Measurements from ENCODE around the gene KATNAL1. TPM values are rescaled to one million over a fixed set of nuclear protein-coding genes. Genes with fewer than 3 reads are reported as not detected.

KATNAL1 gene
- total RNA-seq, 1 experiment from 2014 or later = 5.1 TPM

DNA sequence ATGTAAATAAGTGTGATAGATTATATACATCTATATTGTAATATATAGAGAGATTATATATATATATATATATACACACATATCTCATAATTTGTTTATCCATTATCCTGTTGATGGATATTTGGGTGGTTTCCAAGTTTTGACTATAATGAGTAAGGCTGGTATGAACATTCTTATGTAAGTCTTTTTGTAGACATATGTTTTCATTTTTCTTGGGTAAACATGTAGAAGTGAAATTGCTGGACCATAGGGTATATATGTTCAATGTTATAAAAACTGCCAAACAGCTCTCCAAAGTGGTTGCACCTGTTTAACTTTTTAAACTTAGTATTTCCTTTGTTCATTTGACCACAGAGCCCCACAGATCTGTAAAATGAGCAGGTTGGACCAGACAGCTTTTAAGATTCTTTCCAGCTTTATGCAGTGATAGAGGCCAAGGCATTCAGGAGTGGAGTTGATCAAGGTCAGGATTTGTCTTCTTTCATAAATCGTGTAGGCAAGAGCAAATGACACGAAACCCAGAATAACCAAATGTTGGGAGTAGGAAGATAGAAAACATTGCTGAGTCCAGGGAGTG lies 21.7 kb upstream of the KATNAL1 start:
- CTCF ChIA-PET = no interaction called here
- Mint-ChIP-seq H3K9me3 (ENCODE audit: low read depth, unreplicated experiment) (no peaks in the 10 kb centered on the region), H3K4me3 (ENCODE audit: low read depth, unreplicated experiment) (no peak overlapping the region), H3K27me3 (ENCODE audit: unreplicated experiment) (no peaks in the 10 kb centered on the region), H3K36me3 (ENCODE audit: insufficient read depth, unreplicated experiment) (no peaks in the 10 kb centered on the region), H3K4me1 (ENCODE audit: low read depth, unreplicated experiment) (peaks cover 17% of the 10 kb centered on the region), H3K27ac (ENCODE audit: unreplicated experiment) (no peak overlapping the region)
- intact Hi-C loops (cut with micrococcal nuclease; ENCODE audit: unreplicated experiment) = no loop called here
- DNase-seq = no peak
- TF ChIP-seq, protein P1, sequence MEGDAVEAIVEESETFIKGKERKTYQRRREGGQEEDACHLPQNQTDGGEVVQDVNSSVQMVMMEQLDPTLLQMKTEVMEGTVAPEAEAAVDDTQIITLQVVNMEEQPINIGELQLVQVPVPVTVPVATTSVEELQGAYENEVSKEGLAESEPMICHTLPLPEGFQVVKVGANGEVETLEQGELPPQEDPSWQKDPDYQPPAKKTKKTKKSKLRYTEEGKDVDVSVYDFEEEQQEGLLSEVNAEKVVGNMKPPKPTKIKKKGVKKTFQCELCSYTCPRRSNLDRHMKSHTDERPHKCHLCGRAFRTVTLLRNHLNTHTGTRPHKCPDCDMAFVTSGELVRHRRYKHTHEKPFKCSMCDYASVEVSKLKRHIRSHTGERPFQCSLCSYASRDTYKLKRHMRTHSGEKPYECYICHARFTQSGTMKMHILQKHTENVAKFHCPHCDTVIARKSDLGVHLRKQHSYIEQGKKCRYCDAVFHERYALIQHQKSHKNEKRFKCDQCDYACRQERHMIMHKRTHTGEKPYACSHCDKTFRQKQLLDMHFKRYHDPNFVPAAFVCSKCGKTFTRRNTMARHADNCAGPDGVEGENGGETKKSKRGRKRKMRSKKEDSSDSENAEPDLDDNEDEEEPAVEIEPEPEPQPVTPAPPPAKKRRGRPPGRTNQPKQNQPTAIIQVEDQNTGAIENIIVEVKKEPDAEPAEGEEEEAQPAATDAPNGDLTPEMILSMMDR (IDR thresholded peaks at IDR 0.05; ENCODE audit: unreplicated experiment) = no peak
- BruUV-seq (replicated peaks) = no TSS peak

DNA sequence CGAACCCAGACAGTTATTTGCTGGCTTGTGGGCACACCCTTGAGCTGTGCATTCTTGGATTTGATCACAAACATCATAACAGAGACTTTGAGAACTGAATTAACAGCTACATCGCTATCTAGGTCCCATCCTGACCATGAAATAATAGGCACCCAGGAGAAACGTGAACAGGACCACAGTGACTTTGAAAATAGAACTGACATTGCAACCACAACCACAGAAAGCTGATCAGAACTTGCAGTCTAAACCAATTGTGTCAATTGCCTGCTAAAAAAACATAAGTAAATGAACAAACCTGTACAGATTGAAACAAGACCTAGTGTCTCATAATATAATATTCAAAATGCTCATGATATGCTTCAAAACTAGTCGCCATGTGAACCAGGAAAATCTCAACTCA lies 18.3 kb upstream of the KATNAL1 start:
- CTCF ChIA-PET = no interaction called here
- intact Hi-C loops (cut with micrococcal nuclease; ENCODE audit: unreplicated experiment) = no loop called here
- H3K27me3 Mint-ChIP-seq (ENCODE audit: unreplicated experiment) = no peaks in the 10 kb centered on the region
- BruUV-seq (replicated peaks) = no TSS peak
- TF ChIP-seq, protein P1 (IDR thresholded peaks at IDR 0.05; ENCODE audit: unreplicated experiment) = no peak
- H3K4me3 Mint-ChIP-seq (ENCODE audit: low read depth, unreplicated experiment) = no peak overlapping the region
- H3K36me3 Mint-ChIP-seq (ENCODE audit: insufficient read depth, unreplicated experiment) = no peaks in the 10 kb centered on the region
- DNase-seq = no peak
- no peaks in the 10 kb centered on the region for H3K9me3 Mint-ChIP-seq (ENCODE audit: low read depth, unreplicated experiment)
- no peak overlapping the region for H3K27ac Mint-ChIP-seq (ENCODE audit: unreplicated experiment)
- H3K4me1 Mint-ChIP-seq (ENCODE audit: low read depth, unreplicated experiment) = no peaks in the 10 kb centered on the region

DNA sequence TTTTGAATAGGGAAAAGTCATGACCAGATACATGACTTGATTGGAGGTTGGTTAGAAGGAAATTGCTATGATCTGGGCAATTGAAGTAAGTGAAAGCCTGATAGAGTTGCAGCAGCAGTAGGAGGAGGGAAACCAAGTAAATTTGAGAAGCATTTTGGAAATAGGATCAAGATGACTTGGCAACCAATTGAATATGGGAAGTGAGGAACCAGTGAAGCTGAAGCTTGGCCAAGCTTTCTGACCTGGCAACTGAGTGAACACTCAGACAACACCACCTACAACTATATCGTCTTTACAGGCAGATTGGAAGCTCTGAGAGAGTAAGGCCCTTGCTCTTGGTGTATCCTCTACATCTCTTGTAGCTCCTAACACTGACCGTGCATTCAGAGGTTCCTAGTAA lies 16.2 kb upstream of the KATNAL1 start:
- Mint-ChIP-seq H3K27me3 (ENCODE audit: unreplicated experiment) (no peaks in the 10 kb centered on the region), H3K9me3 (ENCODE audit: low read depth, unreplicated experiment) (no peaks in the 10 kb centered on the region), H3K36me3 (ENCODE audit: insufficient read depth, unreplicated experiment) (no peaks in the 10 kb centered on the region), H3K4me1 (ENCODE audit: low read depth, unreplicated experiment) (no peaks in the 10 kb centered on the region), H3K4me3 (ENCODE audit: low read depth, unreplicated experiment) (no peak overlapping the region), H3K27ac (ENCODE audit: unreplicated experiment) (no peak overlapping the region)
- BruUV-seq (replicated peaks) = no TSS peak
- intact Hi-C loops (cut with micrococcal nuclease; ENCODE audit: unreplicated experiment) = no loop called here
- DNase-seq = no peak
- TF ChIP-seq, protein P1 (IDR thresholded peaks at IDR 0.05; ENCODE audit: unreplicated experiment) = no peak
- CTCF ChIA-PET = no interaction called here

DNA sequence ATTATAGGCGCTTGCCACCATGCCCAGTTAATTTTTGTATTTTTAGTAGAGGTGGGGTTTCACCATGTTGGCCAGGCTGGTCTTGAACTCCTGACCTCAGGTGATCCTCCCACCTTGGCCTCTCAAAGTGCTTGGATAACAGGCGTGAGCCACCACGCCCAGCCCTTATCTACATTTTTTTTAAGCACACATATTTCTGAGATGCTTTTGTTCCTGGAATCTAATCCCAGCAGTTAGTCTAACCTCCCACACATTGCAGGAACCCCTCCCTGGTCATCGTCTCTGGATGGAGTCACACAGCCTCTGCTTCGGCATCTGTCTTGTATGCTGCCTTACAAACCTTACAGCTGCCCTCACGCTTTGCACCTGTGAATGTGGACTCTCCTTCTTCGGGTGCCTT lies 15.1 kb upstream of the KATNAL1 start:
- no TSS peak for BruUV-seq (replicated peaks)
- no peaks in the 10 kb centered on the region for H3K4me1 Mint-ChIP-seq (ENCODE audit: low read depth, unreplicated experiment)
- H3K27me3 Mint-ChIP-seq (ENCODE audit: unreplicated experiment) = no peaks in the 10 kb centered on the region
- H3K27ac Mint-ChIP-seq (ENCODE audit: unreplicated experiment) = no peak overlapping the region
- CTCF ChIA-PET = no interaction called here
- intact Hi-C loops (cut with micrococcal nuclease; ENCODE audit: unreplicated experiment) = no loop called here
- TF ChIP-seq, protein P1 (IDR thresholded peaks at IDR 0.05; ENCODE audit: unreplicated experiment) = no peak
- no peak overlapping the region for H3K4me3 Mint-ChIP-seq (ENCODE audit: low read depth, unreplicated experiment)
- H3K9me3 Mint-ChIP-seq (ENCODE audit: low read depth, unreplicated experiment) = no peaks in the 10 kb centered on the region
- DNase-seq = no peak
- H3K36me3 Mint-ChIP-seq (ENCODE audit: insufficient read depth, unreplicated experiment) = no peaks in the 10 kb centered on the region
